SK-N-SH (cell line): Measurements from ENCODE around the gene KNDC1. TPM values are rescaled to one million over a fixed set of nuclear protein-coding genes. Genes with fewer than 3 reads are reported as not detected.

Source experiments
- CTCF ChIA-PET: fragments of 300-600, 350-600 bp; formaldehyde crosslinking; extraction: SDS; loops from one replicate; lab custom pipeline; 2021; lab: Yijun Ruan, JAX
- POLR2A ChIA-PET: fragments of 350-600 bp; sonication (Branson Sonifier 250); formaldehyde crosslinking; extraction: SDS; loops from one replicate; lab custom pipeline; 2020; ENCODE audit warnings: antibody characterized with exemption, inconsistent platforms; lab: Yijun Ruan, JAX
- DNase-seq: peaks from one replicate; pipeline ENCODE4 v3.0.0; 2012
- H2AFZ ChIP-seq: fragments of 200-600 bp; sonication (generic); 2 replicates; pipeline ENCODE4 v1.8.1; 2016; ENCODE audit warnings: antibody characterized with exemption, mild to moderate bottlenecking, low read depth
- H3F3A ChIP-seq: fragments of 200-600 bp; sonication (generic); replicated peaks from 2 replicates; pipeline ENCODE3; 2016; ENCODE audit warnings: antibody characterized with exemption, mild to moderate bottlenecking; ENCODE audit not compliant: insufficient read depth
- H3K27ac ChIP-seq, 2 experiments: fragments of 200-500 bp in 1 of 2; fragments of 200-600 bp in 1 of 2; sonication (Bioruptor generic) in 1 of 2; sonication (generic), shearing (Covaris generic) in 1 of 2; 2 replicates each; pipeline versions ENCODE4 v1.5.1 to v1.6.1; 2014 to 2016; ENCODE audit warnings: low read depth in 2 of 2, inconsistent platforms in 1 of 2, low read length in 1 of 2, mild to moderate bottlenecking in 1 of 2, mixed read lengths in 1 of 2
- H3K27me3 ChIP-seq: fragments of 200-600 bp; sonication (generic), shearing (Covaris generic); 2 replicates; pipeline ENCODE4 v1.6.1; 2016; ENCODE audit warnings: mixed run types; ENCODE audit not compliant: insufficient read depth
- H3K36me3 ChIP-seq, 2 experiments: fragments of 200-500 bp in 1 of 2; fragments of 200-600 bp in 1 of 2; sonication (Bioruptor generic) in 1 of 2; sonication (generic) in 1 of 2; replicated peaks in 1 of 2; 2 replicates each; pipeline versions ENCODE3 to v1.5.1; 2014 to 2016; ENCODE audit warnings: low read length in 1 of 2, mild to moderate bottlenecking in 1 of 2; ENCODE audit not compliant: insufficient read depth in 2 of 2, control insufficient read depth in 1 of 2
- H3K4me1 ChIP-seq, 2 experiments: fragments of 200-500 bp in 1 of 2; fragments of 200-600 bp in 1 of 2; sonication (Bioruptor generic) in 1 of 2; sonication (generic), shearing (Covaris generic) in 1 of 2; 2 replicates each; pipeline versions ENCODE4 v1.5.1 to v1.6.1; 2014 to 2016; ENCODE audit warnings: low read depth in 1 of 2, low read length in 1 of 2, mixed run types in 1 of 2; ENCODE audit not compliant: insufficient read depth in 2 of 2, control insufficient read depth in 1 of 2
- H3K4me2 ChIP-seq: fragments of 200-600 bp; sonication (generic), shearing (Covaris generic); 2 replicates; pipeline ENCODE4 v1.6.1; 2017; ENCODE audit warnings: mixed run types
- H3K4me3 ChIP-seq, 2 experiments: fragments of 200-500 bp in 1 of 2; fragments of 200-600 bp in 1 of 2; sonication (Bioruptor generic) in 1 of 2; sonication (generic), shearing (Covaris generic) in 1 of 2; 2 replicates each; pipeline versions ENCODE4 v1.5.1 to v1.8.1; 2014 to 2016; ENCODE audit warnings: low read depth in 2 of 2, inconsistent platforms in 1 of 2, low read length in 1 of 2, mild to moderate bottlenecking in 1 of 2, mixed read lengths in 1 of 2, moderate library complexity in 1 of 2
- H3K79me2 ChIP-seq: fragments of 200-600 bp; sonication (generic); 2 replicates; pipeline ENCODE4 v1.8.1; 2017; ENCODE audit warnings: mild to moderate bottlenecking; ENCODE audit not compliant: insufficient read depth
- H3K9ac ChIP-seq: fragments of 200-600 bp; sonication (generic); 2 replicates; pipeline ENCODE4 v1.6.1; 2017; ENCODE audit warnings: mixed run types
- H3K9me2 ChIP-seq: fragments of 200-600 bp; sonication (generic); 2 replicates; pipeline ENCODE4 v1.6.1; 2017; ENCODE audit warnings: mixed run types
- H3K9me3 ChIP-seq: fragments of 200-600 bp; sonication (generic); 2 replicates; pipeline ENCODE4 v1.6.1; 2017; ENCODE audit warnings: mixed run types, mild to moderate bottlenecking, moderate library complexity
- H4K20me1 ChIP-seq: fragments of 200-600 bp; sonication (generic); 2 replicates; pipeline ENCODE4 v1.6.1; 2017; ENCODE audit warnings: mild to moderate bottlenecking, mixed run types; ENCODE audit not compliant: insufficient read depth
- FOXJ3 ChIP-seq: sonication (generic); formaldehyde crosslinking; IDR thresholded peaks from 2 replicates; pipeline ENCODE4 v1.5.1; 2020; ENCODE audit warnings: mild to moderate bottlenecking, missing genetic modification reagents
- GABPA ChIP-seq: IDR thresholded peaks from 2 replicates; pipeline ENCODE4 v1.4.0; 2012; ENCODE audit warnings: low read depth, mild to moderate bottlenecking
- JUND ChIP-seq: IDR thresholded peaks from 2 replicates; pipeline ENCODE4 v1.4.0; 2012
- MXI1 ChIP-seq: IDR thresholded peaks from 2 replicates; pipeline ENCODE4 v1.6.1; 2012; ENCODE audit warnings: mild to moderate bottlenecking, low read depth, low read length, improper control_type of control experiment
- NRF1 ChIP-seq: IDR thresholded peaks from 2 replicates; pipeline ENCODE4 v1.6.1; 2012; ENCODE audit warnings: low read depth, mild to moderate bottlenecking, low read length
- PBX3 ChIP-seq: IDR thresholded peaks from 2 replicates; pipeline ENCODE4; 2012
- RAD21 ChIP-seq: IDR thresholded peaks from 2 replicates; pipeline ENCODE4 v1.6.1; 2012; ENCODE audit warnings: mild to moderate bottlenecking, low read length
- RCOR1 ChIP-seq: fragments of 150-350 bp; IDR thresholded peaks from 2 replicates; pipeline ENCODE4 v1.6.1; 2017; ENCODE audit warnings: antibody characterized with exemption, low read length
- REST ChIP-seq: IDR thresholded peaks from 2 replicates; pipeline ENCODE4 v1.6.1; 2012; ENCODE audit warnings: mild to moderate bottlenecking, low read depth, low read length, moderate library complexity
- RFX5 ChIP-seq: IDR thresholded peaks from 2 replicates; pipeline ENCODE4 v1.6.1; 2012; ENCODE audit warnings: mild to moderate bottlenecking, improper control_type of control experiment, low read length
- RXRA ChIP-seq: IDR thresholded peaks from 2 replicates; pipeline ENCODE4 v1.4.0; 2012; ENCODE audit warnings: low read depth, mild to moderate bottlenecking, borderline replicate concordance
- TCF12 ChIP-seq: IDR thresholded peaks from 2 replicates; pipeline ENCODE4 v1.4.0; 2012
- TEAD4 ChIP-seq: IDR thresholded peaks from 2 replicates; pipeline ENCODE4 v1.4.0; 2012; ENCODE audit warnings: mild to moderate bottlenecking, borderline replicate concordance; ENCODE audit not compliant: insufficient read depth
- USF1 ChIP-seq: IDR thresholded peaks from 2 replicates; pipeline ENCODE4 v1.4.0; 2012; ENCODE audit warnings: low read depth, borderline replicate concordance
- WGBS: methylation state at CpG from one replicate; pipeline ENCODE4 v1.1.6; 2017; ENCODE audit warnings: low lambda C conversion rate; 5-methylcytosine and 5-hydroxymethylcytosine counted together
- polyA plus RNA-seq, 3 experiments: library from polyadenylated mRNA; depleted of rRNA; stranded (reverse); fragments of >200 nt; gene quantifications; 2 replicates each; pipeline ENCODE4 v1.2.3, GENCODE V29; 2012
- TF ChIP-seq, protein P1 (sequence below): IDR thresholded peaks from 2 replicates; pipeline ENCODE4 v1.4.0; 2012; ENCODE audit warnings: low read depth, borderline replicate concordance

The KNDC1 gene
- polyA plus RNA-seq, 1 of the 3 experiments (the other 2 are of a cell fraction): 1.4 TPM

DNA sequence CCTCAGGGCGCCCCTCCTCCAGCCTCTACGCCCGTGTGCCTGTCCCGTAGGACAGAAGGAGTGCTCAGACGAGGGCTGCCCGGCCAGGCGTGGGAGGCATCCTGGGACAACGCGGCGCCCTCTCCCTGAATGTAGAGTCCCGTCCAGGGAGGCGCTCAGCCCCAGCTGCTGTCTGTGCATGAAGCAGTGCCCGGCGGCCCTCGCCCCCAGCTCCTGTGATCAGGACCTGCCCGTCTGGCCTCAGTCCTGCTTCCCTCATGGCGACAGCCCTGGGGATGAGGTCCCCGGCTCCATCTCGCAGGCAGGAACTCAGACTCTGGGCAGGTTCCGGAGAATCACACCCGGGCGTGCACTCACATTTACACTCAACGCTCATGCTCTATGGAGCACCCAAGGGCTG is 45.1 kb downstream of the KNDC1 start:
- no peaks in the 10 kb centered on the region for H3K9me3 ChIP-seq
- H3K79me2 ChIP-seq: no peaks in the 10 kb centered on the region
- ChIA-PET CTCF (no interaction called here), POLR2A (no interaction called here)
- DNase-seq: no peak
- WGBS: 71% methylated on average over 7 of the region's 23 CpGs
- no peaks in the 10 kb centered on the region for H3K36me3 ChIP-seq
- 0 out of 2 replicates have a peak, but pooled peaks cover 5% of the 10 kb centered on the region for H3K27me3 ChIP-seq
- H3K9ac ChIP-seq: no peak overlapping the region
- H3K4me2 ChIP-seq: no peak overlapping the region
- H3F3A ChIP-seq: no peaks in the 10 kb centered on the region
- H3K4me3 ChIP-seq: no peak overlapping the region
- H4K20me1 ChIP-seq: no peaks in the 10 kb centered on the region
- no peak overlapping the region for H2AFZ ChIP-seq
- H3K27ac ChIP-seq: no peak overlapping the region
- H3K9me2 ChIP-seq: no peaks in the 10 kb centered on the region
- TF ChIP-seq NRF1: no peak
- TF ChIP-seq, protein P1, sequence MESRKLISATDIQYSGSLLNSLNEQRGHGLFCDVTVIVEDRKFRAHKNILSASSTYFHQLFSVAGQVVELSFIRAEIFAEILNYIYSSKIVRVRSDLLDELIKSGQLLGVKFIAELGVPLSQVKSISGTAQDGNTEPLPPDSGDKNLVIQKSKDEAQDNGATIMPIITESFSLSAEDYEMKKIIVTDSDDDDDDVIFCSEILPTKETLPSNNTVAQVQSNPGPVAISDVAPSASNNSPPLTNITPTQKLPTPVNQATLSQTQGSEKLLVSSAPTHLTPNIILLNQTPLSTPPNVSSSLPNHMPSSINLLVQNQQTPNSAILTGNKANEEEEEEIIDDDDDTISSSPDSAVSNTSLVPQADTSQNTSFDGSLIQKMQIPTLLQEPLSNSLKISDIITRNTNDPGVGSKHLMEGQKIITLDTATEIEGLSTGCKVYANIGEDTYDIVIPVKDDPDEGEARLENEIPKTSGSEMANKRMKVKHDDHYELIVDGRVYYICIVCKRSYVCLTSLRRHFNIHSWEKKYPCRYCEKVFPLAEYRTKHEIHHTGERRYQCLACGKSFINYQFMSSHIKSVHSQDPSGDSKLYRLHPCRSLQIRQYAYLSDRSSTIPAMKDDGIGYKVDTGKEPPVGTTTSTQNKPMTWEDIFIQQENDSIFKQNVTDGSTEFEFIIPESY: no peak
- TF ChIP-seq USF1: no peak
- no peak for TF ChIP-seq REST
- TF ChIP-seq GABPA: no peak
- TF ChIP-seq RCOR1: no peak
- no peak for TF ChIP-seq FOXJ3
- no peak for TF ChIP-seq MXI1
- no peak for TF ChIP-seq RFX5
- no peak for TF ChIP-seq JUND
- TF ChIP-seq TEAD4: no peak
- TF ChIP-seq RAD21: no peak
- TF ChIP-seq RXRA: no peak
- TF ChIP-seq TCF12: no peak
- no peak for TF ChIP-seq PBX3
- no peaks in the 10 kb centered on the region for H3K4me1 ChIP-seq
